ENCODE measurements around the gene TCF4.

TCF4 gene

GRCh38 chr18:55287149-55287806, 300.7 kb downstream of the TCF4 start:
- H3K36me3 Mint-ChIP-seq (ENCODE audit: low read depth), result no peaks in the 10 kb centered on the region
- H3K27me3 Mint-ChIP-seq (ENCODE audit: low read depth, poor library complexity), result no peaks in the 10 kb centered on the region
- TF ChIP-seq CTCF (IDR thresholded peaks at IDR 0.05), result no peak
- peak overlapping the region; percentile 25 for H3K27ac Mint-ChIP-seq
- H3K9me3 Mint-ChIP-seq, result no peaks in the 10 kb centered on the region
- H3K4me1 Mint-ChIP-seq, result peaks cover 35% of the 10 kb centered on the region
- H3K4me3 Mint-ChIP-seq, result no peak overlapping the region
- DNase-seq, result no peak

- DNase-seq, result no peak
- H3K27ac Mint-ChIP-seq, result no peak overlapping the region
- no peaks in the 10 kb centered on the region for H3K36me3 Mint-ChIP-seq (ENCODE audit: low read depth)
- TF ChIP-seq CTCF (IDR thresholded peaks at IDR 0.05), result no peak
- H3K4me1 Mint-ChIP-seq, result peaks cover 32% of the 10 kb centered on the region
- no peak overlapping the region for H3K4me3 Mint-ChIP-seq
- no peaks in the 10 kb centered on the region for H3K9me3 Mint-ChIP-seq
- no peaks in the 10 kb centered on the region for H3K27me3 Mint-ChIP-seq (ENCODE audit: low read depth, poor library complexity)
Observed at GRCh38 chr18:55286257-55286825, 301.7 kb downstream of the TCF4 start.

GRCh38 chr18:55284614-55285013, 303.4 kb downstream of the TCF4 start:
- Mint-ChIP-seq H3K4me1 (peaks cover 26% of the 10 kb centered on the region), H3K27ac (no peak overlapping the region), H3K27me3 (ENCODE audit: low read depth, poor library complexity) (no peaks in the 10 kb centered on the region), H3K4me3 (no peak overlapping the region), H3K9me3 (no peaks in the 10 kb centered on the region), H3K36me3 (ENCODE audit: low read depth) (peaks cover 2% of the 10 kb centered on the region)
- TF ChIP-seq CTCF (IDR thresholded peaks at IDR 0.05), result no peak
- DNase-seq, result no peak

- Mint-ChIP-seq H3K27ac (no peak overlapping the region), H3K4me3 (no peak overlapping the region), H3K36me3 (ENCODE audit: low read depth) (peaks cover 14% of the 10 kb centered on the region), H3K27me3 (ENCODE audit: low read depth, poor library complexity) (no peaks in the 10 kb centered on the region), H3K9me3 (no peaks in the 10 kb centered on the region), H3K4me1 (peaks cover 23% of the 10 kb centered on the region)
- no peak for DNase-seq
- no peak for TF ChIP-seq CTCF (IDR thresholded peaks at IDR 0.05)
Observed at GRCh38 chr18:55283309-55283708, 304.7 kb downstream of the TCF4 start.

- no peak for TF ChIP-seq CTCF (IDR thresholded peaks at IDR 0.05)
- Mint-ChIP-seq H3K4me1 (peaks cover 13% of the 10 kb centered on the region), H3K4me3 (no peak overlapping the region), H3K9me3 (no peaks in the 10 kb centered on the region), H3K27ac (peak overlapping the region; percentile 17), H3K27me3 (ENCODE audit: low read depth, poor library complexity) (no peaks in the 10 kb centered on the region), H3K36me3 (ENCODE audit: low read depth) (peaks cover 28% of the 10 kb centered on the region)
- no peak for DNase-seq
Observed at GRCh38 chr18:55280503-55280902, 307.5 kb downstream of the TCF4 start.
